ENCODE data around the gene JARID2. TPM values are rescaled to one million over a fixed set of nuclear protein-coding genes. Genes with fewer than 3 reads are reported as not detected.

The JARID2 gene
- total RNA-seq, 4 donors from 2014 or later, result 12.1 to 33.8 (median 17.0) TPM

GRCh38 chr6:15501826-15502445 lies 256.1 kb downstream of the JARID2 start:
- no peak for DNase-seq
- Histone ChIP-seq H3K27me3 (no peaks in the 10 kb centered on the region), H3K4me1 (peaks cover 0 to 12% (median 0%) of the 10 kb centered on the region in 4 donors)

GRCh38 chr6:15502446-15503345 lies 256.8 kb downstream of the JARID2 start:
- H3K27me3 ChIP-seq, result no peaks in the 10 kb centered on the region
- peaks cover 0 to 12% (median 0%) of the 10 kb centered on the region in 4 donors for H3K4me1 ChIP-seq
- H3K4me3 ChIP-seq, result no peak overlapping the region
- H3K36me3 ChIP-seq, result peaks cover 0 to 42% (median 0%) of the 10 kb centered on the region in 3 donors
- H3K9me3 ChIP-seq, result no peaks in the 10 kb centered on the region
- no peak for DNase-seq
- TF ChIP-seq POLR2A (IDR thresholded peaks at IDR 0.05) (no peak), CTCF (IDR thresholded peaks at IDR 0.05) (no peak)
- H3K27ac ChIP-seq, result no peak overlapping the region

More at GRCh38 chr6:15501826-15502445, 256.1 kb downstream of the JARID2 start:
- H3K9me3 ChIP-seq, result no peaks in the 10 kb centered on the region
- no peak overlapping the region for H3K4me3 ChIP-seq
- H3K27ac ChIP-seq, result no peak overlapping the region
- TF ChIP-seq POLR2A (IDR thresholded peaks at IDR 0.05) (no peak), CTCF (IDR thresholded peaks at IDR 0.05) (no peak)
- H3K36me3 ChIP-seq, result peaks cover 0 to 43% (median 0%) of the 10 kb centered on the region in 3 donors

- H3K4me3 ChIP-seq, result no peak overlapping the region
- peaks cover 0 to 39% (median 0%) of the 10 kb centered on the region in 3 donors for H3K36me3 ChIP-seq
- TF ChIP-seq CTCF (IDR thresholded peaks at IDR 0.05) (no peak), POLR2A (IDR thresholded peaks at IDR 0.05) (no peak)
- no peaks in the 10 kb centered on the region for H3K9me3 ChIP-seq
- no peak overlapping the region for H3K27ac ChIP-seq
- H3K4me1 ChIP-seq, result peaks cover 0 to 12% (median 0%) of the 10 kb centered on the region in 4 donors
- H3K27me3 ChIP-seq, result no peaks in the 10 kb centered on the region
- no peak for DNase-seq
Measured at GRCh38 chr6:15503346-15503680, 257.4 kb downstream of the JARID2 start.

- no peaks in the 10 kb centered on the region for H3K9me3 ChIP-seq
- H3K4me1 ChIP-seq, result peaks cover 0 to 12% (median 0%) of the 10 kb centered on the region in 4 donors
- peak overlapping the region in 3 of 4 donors; percentile 0 to 67 (median 56) for H3K27ac ChIP-seq
- no peak for TF ChIP-seq POLR2A (IDR thresholded peaks at IDR 0.05)
- TF ChIP-seq CTCF (IDR thresholded peaks at IDR 0.05), result no peak
- H3K27me3 ChIP-seq, result no peaks in the 10 kb centered on the region
- DNase-seq, result peak in 1 of 3 donors; percentile 45
- H3K36me3 ChIP-seq, result peaks cover 0 to 45% (median 0%) of the 10 kb centered on the region in 3 donors
- H3K4me3 ChIP-seq, result no peak overlapping the region
Measured at GRCh38 chr6:15504040-15504495, 258.2 kb downstream of the JARID2 start.

- DNase-seq, result peak in 1 of 3 donors; percentile 47
- peak overlapping the region in 3 of 4 donors; percentile 0 to 67 (median 56) for H3K27ac ChIP-seq
- no peaks in the 10 kb centered on the region for H3K9me3 ChIP-seq
- peaks cover 0 to 12% (median 0%) of the 10 kb centered on the region in 4 donors for H3K4me1 ChIP-seq
- H3K27me3 ChIP-seq, result no peaks in the 10 kb centered on the region
- peaks cover 0 to 47% (median 0%) of the 10 kb centered on the region in 3 donors for H3K36me3 ChIP-seq
- H3K4me3 ChIP-seq, result peak overlapping the region in 1 of 4 donors; percentile 1
- TF ChIP-seq POLR2A (IDR thresholded peaks at IDR 0.05) (no peak), CTCF (IDR thresholded peaks at IDR 0.05) (no peak)
Measured at GRCh38 chr6:15504581-15505350, 258.9 kb downstream of the JARID2 start.

Data from Peyer's patch (tissue), 4 donors.